Stimulated activated CD4-positive, alpha-beta T cell treated with anti-CD3 and anti-CD28 coated beads, Interleukin-4, amount 100 ng/mL, for 1 hour (primary cell): ENCODE results near the gene LRRC37B.
"Not testable (repeated sequence)": the region's sequence is repeated elsewhere in the genome, so short reads cannot be mapped to it uniquely, and the experiment has no call there.

Experiments
- DNase-seq: peaks from one replicate; pipeline ENCODE4 v3.0.0-alpha.2; 2020

Gene LRRC37B

GRCh38 chr17:32006957-32007462 lies at the start of gene LRRC37B:
LRRC37B (plus strand) TSS chr17:32007383; CDS start chr17:32021393, 14,010 bp downstream.
- peak; percentile 91 for DNase-seq

- not testable (repeated sequence) for DNase-seq
Observed at GRCh38 chr17:31964131-31964530, 43.1 kb upstream of the LRRC37B start.

- DNase-seq = no peak
Observed at GRCh38 chr17:31967648-31968047, 39.5 kb upstream of the LRRC37B start.

- not testable (repeated sequence) for DNase-seq
Observed at GRCh38 chr17:31970416-31970815, 36.8 kb upstream of the LRRC37B start.

- not testable (repeated sequence) for DNase-seq
Observed at GRCh38 chr17:31974269-31975071, 32.7 kb upstream of the LRRC37B start.

GRCh38 chr17:31975391-31975790 lies 31.8 kb upstream of the LRRC37B start:
- DNase-seq = not testable (repeated sequence)

- DNase-seq = not testable (repeated sequence)
Observed at GRCh38 chr17:31991821-31992220, 15.4 kb upstream of the LRRC37B start.

GRCh38 chr17:31997005-31997404 lies 10.2 kb upstream of the LRRC37B start:
- DNase-seq = no peak

GRCh38 chr17:32007463-32008298 lies 498 bp downstream of the LRRC37B start:
- peak; percentile 42 for DNase-seq

GRCh38 chr17:32009262-32009542 lies 2.0 kb downstream of the LRRC37B start:
- no peak for DNase-seq

GRCh38 chr17:32010114-32010513 lies 2.9 kb downstream of the LRRC37B start:
- DNase-seq = no peak

GRCh38 chr17:32015245-32016013 lies 8.2 kb downstream of the LRRC37B start:
- no peak for DNase-seq

- DNase-seq = no peak
Observed at GRCh38 chr17:32016231-32016630, 9.0 kb downstream of the LRRC37B start.

- no peak for DNase-seq
Observed at GRCh38 chr17:32019228-32019627, 12.0 kb downstream of the LRRC37B start.

- no peak for DNase-seq
Observed at GRCh38 chr17:32020943-32021614, 13.9 kb downstream of the LRRC37B start.

- DNase-seq = no peak
Observed at GRCh38 chr17:32021615-32021955, 14.4 kb downstream of the LRRC37B start.

GRCh38 chr17:32022554-32022953 lies 15.4 kb downstream of the LRRC37B start:
- DNase-seq = not testable (repeated sequence)

- DNase-seq = not testable (repeated sequence)
Observed at GRCh38 chr17:32027271-32027670, 20.1 kb downstream of the LRRC37B start.

- no peak for DNase-seq
Observed at GRCh38 chr17:32033223-32033622, 26.0 kb downstream of the LRRC37B start.

GRCh38 chr17:32033812-32034211 lies 26.6 kb downstream of the LRRC37B start:
- DNase-seq = not testable (repeated sequence)

GRCh38 chr17:32040246-32040645 lies 33.1 kb downstream of the LRRC37B start:
- DNase-seq = not testable (repeated sequence)

GRCh38 chr17:32041306-32041875 lies 34.2 kb downstream of the LRRC37B start:
- DNase-seq = not testable (repeated sequence)
